HCT116 (cell line): ENCODE results near the gene IQCC. TPM values are rescaled to one million over a fixed set of nuclear protein-coding genes. Genes with fewer than 3 reads are reported as not detected.
A peak's percentile ranks its signal among the peaks of the same experiment; 100 is the strongest.

Experiments used
- ATAC-seq: fragments of 200-7000 bp; cut with Tn5 transposase; 2 replicates; pipeline ENCODE4 v1.9.1; 2020; ENCODE audit warnings: mild to moderate bottlenecking, moderate library complexity
- BruUV-seq: library from RNA; stranded (reverse); fragments of 400-500 nt; replicated peaks from 2 replicates; lab custom pipeline; 2021; lab: Mats Ljungman, UMichigan
- CTCF ChIA-PET: fragments of 300-600 bp; sonication (Branson Sonifier 250); formaldehyde crosslinking; loops from one replicate; lab custom pipeline; 2021; ENCODE audit warnings: antibody characterized with exemption; lab: Charles Lee
- POLR2A ChIA-PET: fragments of 300-600, 350-600 bp; sonication (Branson Sonifier 250); formaldehyde crosslinking; loops from one replicate; lab custom pipeline; 2021; ENCODE audit warnings: antibody characterized with exemption; lab: Charles Lee
- RAD21 ChIA-PET, 2 experiments: fragments of 300-600 bp; sonication (Branson Sonifier 250); formaldehyde crosslinking; loops; one replicate each; lab custom pipeline; 2023; ENCODE audit warnings: low total read pairs in 2 of 2; ENCODE audit not compliant: uncharacterized antibody in 2 of 2, unreplicated experiment in 2 of 2, low non-redundant PET in 1 of 2; lab: Charles Lee
- DNase-seq: peaks from one replicate; pipeline ENCODE4 v3.0.0-alpha.2; 2010; ENCODE audit warnings: low read depth, low spot score
- H2AFZ ChIP-seq: fragments of 200-600 bp; shearing (Covaris generic), sonication (generic); 2 replicates; pipeline ENCODE4 v1.6.1; 2017; ENCODE audit warnings: low read depth, mixed run types, mixed read lengths, antibody characterized with exemption, low read length; ENCODE audit not compliant: poor library complexity, severe bottlenecking
- H3K27ac ChIP-seq: 2 replicates; pipeline ENCODE4 v1.5.1; 2012; ENCODE audit warnings: low read depth, low read length
- H3K27me3 ChIP-seq: fragments of 200-600 bp; sonication (generic); 2 replicates; pipeline ENCODE4 v1.6.1; 2016; ENCODE audit warnings: mixed run types, low read length, mixed read lengths; ENCODE audit not compliant: insufficient read depth
- H3K36me3 ChIP-seq, 2 experiments: fragments of 200-500 bp in 1 of 2; fragments of 200-600 bp in 1 of 2; sonication (Bioruptor generic) in 1 of 2; sonication (generic) in 1 of 2; 2 replicates each; pipeline versions ENCODE4 v1.5.1 to v1.6.1; 2014 to 2016; ENCODE audit warnings: low read length in 2 of 2, inconsistent platforms in 1 of 2, mixed read lengths in 1 of 2, mixed run types in 1 of 2; ENCODE audit not compliant: insufficient read depth in 2 of 2, control insufficient read depth in 1 of 2
- H3K4me1 ChIP-seq, 2 experiments: fragments of 200-600 bp in 1 of 2; sonication (generic) in 1 of 2; 2 replicates each; pipeline versions ENCODE4 v1.5.1 to v1.6.1; 2012 to 2017; ENCODE audit warnings: low read length in 2 of 2, inconsistent platforms in 1 of 2, mild to moderate bottlenecking in 1 of 2, mixed read lengths in 1 of 2, mixed run types in 1 of 2, moderate library complexity in 1 of 2; ENCODE audit not compliant: insufficient read depth in 2 of 2, control insufficient read depth in 1 of 2
- H3K4me2 ChIP-seq: fragments of 200-600 bp; sonication (generic); 2 replicates; pipeline ENCODE4 v1.6.1; 2017; ENCODE audit warnings: mixed run types, low read length, mixed read lengths
- H3K4me3 ChIP-seq, 2 experiments: fragments of 200-600 bp in 1 of 2; sonication (generic) in 1 of 2; replicated peaks in 1 of 2; 2 replicates each; pipeline ENCODE4 v1.5.1; 2011 to 2016; ENCODE audit warnings: low read length in 2 of 2, control low read depth in 1 of 2, low read depth in 1 of 2, mild to moderate bottlenecking in 1 of 2, mixed read lengths in 1 of 2, mixed run types in 1 of 2
- H3K79me2 ChIP-seq: fragments of 200-600 bp; sonication (generic); 2 replicates; pipeline ENCODE4 v1.6.1; 2017; ENCODE audit warnings: mild to moderate bottlenecking, mixed run types, low read length, moderate library complexity, mixed read lengths; ENCODE audit not compliant: insufficient read depth
- H3K9ac ChIP-seq: fragments of 200-600 bp; sonication (generic); 2 replicates; pipeline ENCODE4 v1.6.1; 2016; ENCODE audit warnings: low read length, mixed read lengths
- H3K9me2 ChIP-seq: fragments of 200-600 bp; sonication (generic), shearing (Covaris generic); 2 replicates; pipeline ENCODE4 v1.6.1; 2017; ENCODE audit warnings: mixed run types, mild to moderate bottlenecking, moderate library complexity; ENCODE audit not compliant: insufficient read depth
- H3K9me3 ChIP-seq, 2 experiments: fragments of 200-500 bp in 1 of 2; fragments of 200-600 bp in 1 of 2; sonication (Bioruptor generic) in 1 of 2; sonication (generic) in 1 of 2; 2 replicates each; pipeline ENCODE4 v1.6.1; 2014 to 2017; ENCODE audit warnings: low read length in 2 of 2, mixed read lengths in 2 of 2, inconsistent platforms in 1 of 2, low read depth in 1 of 2, mild to moderate bottlenecking in 1 of 2, mixed run types in 1 of 2, moderate library complexity in 1 of 2; ENCODE audit not compliant: control insufficient read depth in 1 of 2, insufficient read depth in 1 of 2
- H4K20me1 ChIP-seq: fragments of 200-600 bp; sonication (generic), shearing (Covaris generic); 2 replicates; pipeline ENCODE4 v1.6.1; 2017; ENCODE audit warnings: mixed run types, mild to moderate bottlenecking, moderate library complexity; ENCODE audit not compliant: insufficient read depth
- ATF3 ChIP-seq: IDR thresholded peaks from 2 replicates; pipeline ENCODE4 v1.6.1; 2012
- CBX3 ChIP-seq: IDR thresholded peaks from 2 replicates; pipeline ENCODE4 v1.6.1; 2012; ENCODE audit warnings: low read depth
- CTCF ChIP-seq, 3 experiments: fragments of 200-600 bp in 1 of 3; sonication (generic) in 1 of 3; IDR thresholded peaks in 2 of 3; conservative IDR thresholded peaks in 1 of 3; 2 replicates each; pipeline ENCODE4 v1.5.1; 2012 to 2017; ENCODE audit warnings: low read depth in 2 of 3, low read length in 2 of 3, antibody characterized with exemption in 1 of 3, borderline replicate concordance in 1 of 3, control low read depth in 1 of 3, mild to moderate bottlenecking in 1 of 3, mixed read lengths in 1 of 3, mixed run types in 1 of 3, moderate library complexity in 1 of 3; ENCODE audit not compliant: insufficient read depth in 1 of 3
- EGR1 ChIP-seq: IDR thresholded peaks from 2 replicates; pipeline ENCODE4 v1.6.1; 2012; ENCODE audit warnings: low read depth
- ELF1 ChIP-seq: IDR thresholded peaks from 2 replicates; pipeline ENCODE4 v1.6.1; 2012; ENCODE audit warnings: low read depth, borderline replicate concordance
- EZH2 ChIP-seq: fragments of 200-600 bp; sonication (generic); IDR thresholded peaks from 2 replicates; pipeline ENCODE4 v1.6.1; 2017; ENCODE audit warnings: antibody characterized with exemption, mixed run types
- FOSL1 ChIP-seq: IDR thresholded peaks from 2 replicates; pipeline ENCODE4 v1.6.1; 2012; ENCODE audit warnings: low read depth
- JUND ChIP-seq: IDR thresholded peaks from 2 replicates; pipeline ENCODE4 v1.6.1; 2012
- MAX ChIP-seq: IDR thresholded peaks from 2 replicates; pipeline ENCODE4 v1.6.1; 2012
- POLR2A ChIP-seq: IDR thresholded peaks from 2 replicates; pipeline ENCODE4 v1.7.0; 2011; ENCODE audit warnings: borderline replicate concordance; ENCODE audit not compliant: insufficient read depth, insufficient read length; ENCODE audit errors: extremely low read depth
- POLR2AphosphoS5 ChIP-seq: IDR thresholded peaks from 2 replicates; pipeline ENCODE4 v1.6.1; 2011; ENCODE audit warnings: mild to moderate bottlenecking, low read depth, low read length, moderate library complexity
- RAD21 ChIP-seq: IDR thresholded peaks from 2 replicates; pipeline ENCODE4 v1.6.1; 2012; ENCODE audit warnings: low read depth, mild to moderate bottlenecking
- REST ChIP-seq: IDR thresholded peaks from 2 replicates; pipeline ENCODE4 v1.6.1; 2012; ENCODE audit warnings: low read depth
- SRF ChIP-seq: IDR thresholded peaks from 2 replicates; pipeline ENCODE4 v1.6.1; 2012; ENCODE audit warnings: low read depth
- YY1 ChIP-seq: IDR thresholded peaks from 2 replicates; pipeline ENCODE4 v1.6.1; 2011; ENCODE audit warnings: low read length, low read depth, moderate library complexity, mild to moderate bottlenecking; ENCODE audit not compliant: insufficient replicate concordance; ENCODE audit errors: extremely low read depth
- ZBTB33 ChIP-seq: IDR thresholded peaks from 2 replicates; pipeline ENCODE4 v1.6.1; 2011; ENCODE audit warnings: mild to moderate bottlenecking, low read length, moderate library complexity; ENCODE audit not compliant: insufficient replicate concordance; ENCODE audit errors: extremely low read depth
- ZFX ChIP-seq: fragments of 450-650 bp; IDR thresholded peaks from 2 replicates; pipeline ENCODE4 v1.6.1; 2017
- intact Hi-C: fragments of 100-400 bp; cut with micrococcal nuclease; formaldehyde crosslinking; loops from 2 replicates; pipeline ENCODE4 v1.10.0; 2022
- total RNA-seq: library from RNA; stranded (reverse); gene quantifications from one replicate; pipeline ENCODE4 v1.2.1, GENCODE V29; 2021; ENCODE audit not compliant: unreplicated experiment

The IQCC gene
- total RNA-seq, 1 experiment from 2014 or later, result 4.7 TPM

GRCh38 chr1:32204943-32205361 lies 519 bp upstream of the IQCC start:
- Histone ChIP-seq H2AFZ (no peak overlapping the region), H3K36me3 (peaks cover 0 to 11% of the 10 kb centered on the region in 2 experiments; a peak in 1 of 4 replicates), H3K9me2 (no peaks in the 10 kb centered on the region), H3K27ac (no peak overlapping the region; the same call in 1 of the 2 replicates), H4K20me1 (no peaks in the 10 kb centered on the region), H3K79me2 (peaks cover 19% of the 10 kb centered on the region; the same call in 1 of the 2 replicates), H3K9me3 (no peaks in the 10 kb centered on the region), H3K27me3 (no peaks in the 10 kb centered on the region), H3K4me3 (peak overlapping the region; percentile 77 to 78), H3K9ac (peak overlapping the region; percentile 95), H3K4me1 (peaks cover 9 to 42% of the 10 kb centered on the region in 2 experiments; a peak in 3 of 4 replicates), H3K4me2 (peak overlapping the region; percentile 91)
- DNase-seq, result no peak
- no TSS peak for BruUV-seq
- TF ChIP-seq POLR2AphosphoS5 (no peak), ATF3 (no peak), REST (no peak), SRF (no peak), ZBTB33 (no peak), CBX3 (no peak), JUND (no peak), ELF1 (no peak), EGR1 (no peak), FOSL1 (no peak), POLR2A (no peak), CTCF (IDR thresholded peaks at IDR 0.05 in 2 of 3, conservative IDR thresholded peaks at IDR 0.05 in 1 of 3; ENCODE audit: borderline replicate concordance in 1 of 3, insufficient read depth in 1 of 3, low read depth in 2 of 3, low read length in 2 of 3) (no peak), RAD21 (no peak), YY1 (no peak), ZFX (no peak), MAX (no peak), EZH2 (no peak)
- no peak for ATAC-seq
- intact Hi-C loops, result no loop called here
- ChIA-PET POLR2A (interaction anchor here (1.2 kb wide), 1 partner anchor 131 kb away, joined by 3 read pairs; the partner anchor contains the start of gene MARCKSL1), CTCF (interaction anchor here (1.0 kb wide), 1 partner anchor 11 kb away, joined by 3 read pairs; no protein-coding TSS in a partner anchor), RAD21 (no interaction called here)
